SIG-M5 (cell line): Measurements from ENCODE around the gene SLC26A9.

Experiments
- DNase-seq: peaks from one replicate; lab custom pipeline; 2025; lab: John Stamatoyannopoulos, UW

The SLC26A9 gene

DNA sequence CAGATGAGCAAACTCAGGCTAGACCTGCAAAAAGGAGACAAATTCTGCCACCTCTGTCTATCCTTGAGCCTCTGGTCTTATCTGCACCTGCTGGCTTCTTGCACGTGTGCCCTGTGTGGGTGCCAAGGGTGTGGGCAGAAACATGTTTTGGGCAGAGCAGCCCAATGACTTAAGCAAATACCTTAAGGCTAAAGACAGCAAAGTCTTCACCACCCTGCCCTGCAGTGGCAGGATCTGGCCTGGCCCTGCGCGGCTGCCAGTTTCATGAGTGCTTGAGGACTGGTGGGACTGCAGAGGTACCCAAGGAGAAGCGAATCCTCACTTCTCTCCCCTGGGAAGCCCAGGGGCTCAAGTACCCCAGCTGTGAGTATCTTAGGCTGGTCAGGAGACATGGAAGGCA is 3.8 kb upstream of the SLC26A9 start:
- DNase-seq: no peak

DNA sequence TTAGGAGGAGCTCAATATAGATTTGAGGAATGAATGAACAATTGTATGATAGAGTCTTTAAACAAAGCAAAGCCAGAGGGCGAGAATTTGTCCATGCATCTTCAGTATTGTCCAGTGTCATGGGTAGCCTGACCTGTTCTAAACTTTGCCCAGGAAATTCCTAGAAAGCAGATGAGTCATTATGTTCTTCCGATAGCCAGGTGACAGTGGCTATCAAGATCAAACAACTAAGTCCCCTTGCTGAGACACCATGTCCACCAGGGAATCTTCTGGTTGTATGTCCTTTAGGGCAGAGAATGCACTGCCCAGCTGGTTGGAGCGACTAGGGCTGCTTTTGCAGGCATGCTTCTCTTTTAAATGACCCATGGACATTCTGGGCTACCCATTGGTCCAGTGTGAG is 1.8 kb upstream of the SLC26A9 start:
- no peak for DNase-seq

DNA sequence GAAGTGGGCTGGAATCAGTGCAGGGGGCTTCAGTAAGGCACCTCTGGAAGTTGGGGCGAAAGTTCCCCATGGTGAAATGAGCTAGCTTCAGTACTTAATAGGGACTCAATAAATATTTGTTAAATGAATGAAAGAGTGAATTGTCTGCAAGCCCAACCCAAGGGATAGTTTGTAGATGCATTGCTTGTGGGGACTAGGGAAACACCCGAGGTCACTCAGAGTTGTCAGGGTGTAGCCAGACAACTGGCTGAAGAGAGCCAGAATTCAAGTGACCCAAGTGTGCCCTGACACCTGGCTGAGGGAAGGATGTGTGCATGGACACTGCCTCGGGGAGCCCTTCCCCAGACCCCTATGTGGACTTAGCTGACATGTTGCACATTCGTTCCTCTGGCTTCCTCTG is 1.3 kb upstream of the SLC26A9 start:
- no peak for DNase-seq

DNA sequence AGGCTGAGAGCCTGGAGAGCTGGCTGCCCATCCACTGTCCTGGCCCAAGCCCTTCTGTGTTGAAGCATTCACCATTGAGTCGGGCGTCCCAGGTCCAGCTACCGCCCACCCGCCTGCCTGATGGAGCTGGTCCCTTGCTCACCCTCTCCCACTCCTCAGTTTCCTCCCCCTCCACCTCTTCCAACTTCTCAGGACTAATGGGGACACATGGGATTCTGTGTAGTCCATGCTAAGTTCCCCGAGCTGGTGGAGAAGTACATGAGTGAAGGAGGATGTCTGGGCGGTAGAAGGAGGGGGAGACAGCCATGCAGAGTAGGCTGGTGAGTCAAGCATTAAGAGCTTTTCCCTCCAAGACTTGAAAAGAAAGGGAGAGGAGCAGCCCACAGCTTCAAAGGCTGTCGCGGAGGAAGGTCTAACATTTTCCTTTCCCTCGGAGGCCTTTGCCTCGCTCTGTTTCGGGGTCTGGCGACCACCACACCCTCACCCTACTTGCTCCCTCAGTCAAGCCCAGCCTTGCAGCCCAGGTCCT is 561 bp downstream of the SLC26A9 start:
- no peak for DNase-seq

DNA sequence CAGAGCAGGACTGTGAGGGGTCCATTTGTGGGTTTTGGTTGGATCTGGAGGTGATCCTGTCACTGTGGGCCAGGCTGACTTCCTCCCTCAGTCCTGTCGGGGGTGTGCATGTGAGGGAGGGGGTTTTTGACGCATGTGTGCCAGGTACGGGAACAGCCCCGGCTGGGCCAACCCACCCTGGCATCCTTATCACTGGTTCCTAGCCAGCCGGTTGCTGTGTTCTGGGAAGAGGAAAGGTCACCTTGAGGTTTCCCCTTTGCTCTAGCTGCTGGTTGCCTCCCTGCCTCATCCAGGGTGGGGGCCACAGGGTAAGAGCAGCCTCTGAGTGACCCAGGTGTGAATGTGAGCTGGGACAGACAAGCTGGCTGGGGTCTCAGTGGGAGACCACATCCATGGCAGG is 2.5 kb downstream of the SLC26A9 start:
- DNase-seq: no peak

DNA sequence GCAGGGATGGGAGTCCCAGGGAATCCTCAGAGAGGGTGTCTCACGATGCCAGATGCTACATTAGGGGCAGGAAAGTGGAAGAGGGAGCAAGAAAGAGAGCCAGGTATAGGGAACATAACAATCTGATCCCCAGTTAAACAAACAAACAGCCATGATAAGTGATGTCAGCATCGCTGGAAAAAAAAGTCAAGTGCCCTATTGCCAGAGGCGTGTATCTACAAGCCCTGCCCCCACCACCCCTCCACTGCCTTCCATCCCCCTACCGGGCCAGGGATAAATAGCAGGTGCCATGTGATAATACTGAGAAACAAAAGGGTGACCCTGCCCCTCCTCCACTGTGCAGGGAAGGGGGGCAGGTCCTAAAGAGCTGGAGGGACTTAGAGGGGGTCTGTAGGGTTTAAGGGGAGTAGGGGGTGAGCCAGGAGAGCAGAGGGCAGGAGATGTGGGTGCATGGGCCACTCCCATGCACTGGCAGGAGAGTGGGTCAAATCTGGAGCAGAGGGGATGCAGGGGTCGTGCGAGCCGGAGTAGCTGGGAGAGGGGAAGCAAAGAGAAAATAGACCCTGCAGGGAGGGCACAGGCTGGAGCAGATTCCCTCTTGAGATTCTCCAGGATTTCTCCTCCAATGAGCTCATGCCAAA is 3.4 kb downstream of the SLC26A9 start:
- no peak for DNase-seq

DNA sequence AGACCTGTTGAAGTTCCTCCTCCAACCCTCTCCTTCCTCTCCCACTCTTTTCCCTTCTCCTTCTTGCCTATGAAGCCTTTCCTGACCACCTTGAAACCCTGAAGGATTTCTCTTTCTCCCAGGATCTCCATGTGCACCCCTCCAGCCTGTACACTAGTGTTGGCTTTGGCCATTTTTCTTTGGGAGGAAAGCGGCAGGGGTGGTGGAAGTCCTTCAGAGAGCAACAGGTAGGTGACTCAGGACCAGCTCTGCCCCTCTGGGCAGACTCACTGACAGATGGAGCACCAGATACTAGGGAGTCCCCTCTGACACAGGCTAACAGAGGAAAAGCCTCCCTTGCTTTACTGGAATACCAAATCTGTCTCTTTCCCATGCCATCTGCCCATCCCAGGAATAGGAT is 4.6 kb downstream of the SLC26A9 start:
- DNase-seq: no peak

DNA sequence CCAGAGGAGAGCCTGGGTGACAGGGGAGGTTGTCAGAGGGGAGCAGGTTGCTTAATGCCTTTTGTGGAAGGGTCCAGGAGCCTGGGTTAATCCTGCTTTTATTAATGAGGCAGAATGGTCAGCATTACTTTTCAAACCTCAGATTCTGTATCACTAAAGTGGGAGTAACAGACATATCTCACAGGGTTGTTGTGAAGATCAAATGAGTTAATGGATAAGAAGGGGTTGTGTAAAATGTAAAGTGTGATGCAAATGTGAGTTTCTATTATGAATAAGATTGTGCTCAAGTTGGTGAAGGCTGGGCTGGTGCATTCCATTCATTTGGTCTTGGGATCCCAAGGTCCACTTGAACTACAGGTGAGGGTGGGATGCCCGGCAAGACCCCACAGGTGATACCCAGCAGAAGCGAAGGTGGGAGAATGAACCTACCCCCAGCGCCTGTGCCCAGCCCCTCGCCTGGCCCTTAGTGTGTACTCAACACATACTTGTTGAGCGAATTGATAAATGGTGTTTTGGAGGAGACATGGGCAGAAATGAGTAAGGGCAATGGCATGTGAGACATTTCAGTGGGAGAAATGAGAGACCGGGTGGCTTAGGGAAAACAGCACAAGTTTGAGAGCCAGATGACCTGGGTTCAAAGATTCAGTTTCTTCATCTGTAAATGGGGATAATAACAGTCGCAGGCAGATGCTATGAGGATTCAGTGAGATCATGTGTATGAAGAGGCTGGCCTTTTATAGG is 6.2 kb downstream of the SLC26A9 start:
- no peak for DNase-seq

DNA sequence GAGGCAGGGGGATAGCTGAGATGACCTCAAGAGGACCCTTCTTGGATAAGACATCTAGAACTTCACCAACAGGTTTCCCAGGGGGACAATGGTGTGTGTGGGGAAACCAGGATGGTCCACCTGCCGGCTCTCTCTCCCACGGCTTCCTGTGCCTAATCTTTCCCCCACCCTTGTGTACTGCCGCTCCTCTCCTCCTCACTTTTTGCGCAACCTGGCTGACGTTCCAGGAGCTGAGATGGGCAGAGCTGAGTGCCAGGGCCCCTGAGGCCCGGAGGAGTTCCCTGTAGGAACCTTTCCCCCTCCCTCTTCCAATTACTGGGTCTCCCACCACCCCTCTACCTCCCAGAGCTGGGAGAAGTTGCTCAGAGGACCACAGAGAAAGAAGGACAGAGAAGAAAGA is 6.9 kb downstream of the SLC26A9 start:
- no peak for DNase-seq

DNA sequence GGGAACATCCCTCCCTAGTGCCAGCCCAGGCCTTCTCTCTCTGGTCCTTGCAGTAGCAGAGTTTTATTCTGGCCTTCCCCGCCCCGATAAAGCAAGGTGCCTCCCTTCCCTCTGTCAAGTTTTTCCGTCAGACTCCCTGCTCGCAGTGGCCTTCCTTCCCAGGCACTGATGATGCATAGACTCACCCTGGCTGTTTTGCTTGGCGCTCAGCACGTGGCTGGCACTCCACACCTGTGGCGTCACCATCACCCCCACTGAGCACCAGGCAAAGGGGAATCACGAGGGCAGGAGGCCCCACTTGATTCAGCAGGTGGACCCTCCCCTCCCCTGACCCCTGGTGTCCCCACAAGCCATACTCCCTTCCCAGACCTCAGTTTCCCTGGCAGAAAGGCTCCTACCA is 7.4 kb downstream of the SLC26A9 start:
- no peak for DNase-seq

DNA sequence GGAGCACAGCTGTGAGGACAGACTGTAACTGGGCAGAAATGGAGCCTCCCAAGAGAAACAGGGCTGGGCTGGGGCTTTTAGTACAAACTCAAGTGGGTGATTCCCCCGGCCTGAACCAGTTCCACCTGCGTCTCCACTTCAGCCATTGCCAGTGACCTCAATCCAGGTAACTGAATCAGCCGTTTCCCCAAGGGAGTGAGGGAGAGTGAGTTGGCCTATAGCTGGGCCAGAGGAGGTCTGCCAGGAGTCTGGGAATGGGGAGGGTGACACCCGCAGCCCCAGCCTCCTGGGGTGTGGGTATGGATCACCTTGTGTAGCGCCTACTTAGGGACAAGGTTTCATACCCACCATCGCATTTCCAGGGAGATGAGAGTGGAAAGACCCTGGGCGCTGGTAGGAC is 8.5 kb downstream of the SLC26A9 start:
- DNase-seq: no peak

DNA sequence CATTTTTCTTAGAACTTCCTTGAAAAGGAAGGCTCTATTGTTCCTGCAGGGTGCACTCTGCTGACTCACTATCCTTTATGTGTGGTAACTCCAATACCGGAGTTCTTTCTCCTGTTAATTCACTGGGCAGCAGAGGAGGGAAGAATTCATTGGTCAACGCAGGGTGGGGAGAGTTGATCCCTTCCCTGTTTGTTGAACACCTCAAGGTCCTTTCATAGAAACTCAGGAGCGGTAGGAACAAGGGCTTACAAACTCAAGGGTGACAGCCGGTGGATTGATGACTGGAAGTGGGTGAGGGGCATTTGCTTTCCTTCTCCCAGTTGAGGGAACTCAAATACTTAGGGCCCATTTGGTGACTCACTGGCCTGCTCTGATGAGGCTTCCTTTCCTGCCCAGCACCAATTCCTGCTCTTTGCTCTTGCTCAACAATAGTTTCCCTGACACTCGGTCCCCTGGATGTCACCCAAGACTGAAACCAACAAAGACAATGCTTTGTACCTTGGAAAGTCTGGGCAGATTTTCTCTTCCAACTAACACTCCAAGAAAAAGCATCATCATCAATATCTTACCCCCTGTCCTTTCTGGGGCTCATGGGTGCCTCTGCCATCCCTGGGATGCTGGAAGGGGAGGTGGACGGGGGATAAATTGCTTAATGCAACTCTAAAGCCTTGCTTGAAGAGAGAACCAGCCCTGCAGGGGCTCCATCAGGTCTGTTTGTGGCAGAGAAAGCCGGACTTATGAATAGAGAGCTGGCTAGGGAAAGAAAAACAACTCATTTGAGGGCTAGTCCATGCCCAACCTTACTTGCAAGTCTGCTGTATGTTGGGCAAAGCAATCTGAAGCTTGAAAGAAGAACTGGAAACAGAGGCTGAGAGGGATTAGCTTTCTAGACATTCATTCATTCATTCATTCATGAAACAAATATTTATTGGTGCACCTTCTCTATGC is 9.3 kb downstream of the SLC26A9 start:
- no peak for DNase-seq

DNA sequence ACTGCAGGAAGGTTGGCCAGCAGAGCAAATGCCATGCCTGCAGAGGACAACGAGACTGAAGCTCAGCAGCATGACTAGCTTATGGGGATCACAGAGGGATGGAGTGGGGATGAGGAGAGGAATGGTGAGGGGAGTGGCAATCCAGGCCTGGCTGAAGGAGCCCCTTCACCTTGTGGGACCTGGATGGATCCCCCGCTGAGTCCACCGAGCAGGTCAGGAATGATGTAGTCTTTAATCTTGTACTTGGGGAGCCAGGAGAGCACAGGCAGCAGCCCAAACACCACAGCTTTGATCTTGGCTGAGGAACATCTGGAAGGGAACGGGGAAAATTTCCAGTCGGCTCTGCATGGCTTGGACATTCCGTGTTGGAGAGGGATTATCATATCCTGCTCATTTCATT is 10.5 kb downstream of the SLC26A9 start:
- no peak for DNase-seq

DNA sequence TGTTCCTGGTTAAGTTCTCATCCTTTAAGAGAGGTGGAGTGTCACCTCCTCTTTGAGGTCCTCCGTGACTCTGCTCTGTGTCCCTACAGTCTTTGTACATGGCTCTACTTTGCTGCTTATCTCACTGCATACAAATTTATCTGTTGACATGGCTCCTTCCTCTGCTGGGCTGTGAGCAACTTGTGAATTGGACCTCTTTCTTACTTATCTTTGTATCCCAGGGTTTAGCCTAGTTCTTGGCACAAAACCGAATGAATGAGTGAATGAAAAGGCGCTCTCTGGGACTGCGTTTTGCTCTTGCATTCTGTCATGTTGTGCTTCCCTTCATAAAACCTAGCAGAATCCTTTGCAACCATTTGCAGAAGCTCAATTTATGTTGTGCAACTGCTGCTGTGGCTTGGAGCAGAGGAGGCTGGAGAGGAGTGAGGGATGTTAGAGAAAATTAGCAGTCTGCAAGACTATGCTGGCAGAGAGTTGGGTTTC is 12.4 kb downstream of the SLC26A9 start:
- DNase-seq: peak; percentile 39

DNA sequence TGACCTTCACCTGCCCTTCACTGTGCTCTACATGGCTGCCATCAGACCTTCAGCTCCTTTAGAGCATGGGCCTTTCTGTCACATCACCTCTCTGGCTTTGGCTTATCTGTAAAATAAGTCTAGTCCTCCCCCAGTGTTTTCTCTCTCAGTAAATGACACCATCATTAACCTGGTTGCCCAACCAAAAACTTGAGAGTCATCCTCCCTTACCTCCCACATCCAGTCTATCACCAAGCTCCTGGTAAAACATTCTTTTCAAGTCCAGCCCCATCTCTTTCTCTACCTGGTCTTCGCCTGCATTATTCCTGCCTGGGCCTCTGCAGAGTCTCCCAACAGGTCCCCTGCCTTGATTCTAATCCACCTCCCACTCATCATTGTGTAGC is 13.1 kb downstream of the SLC26A9 start:
- DNase-seq: no peak

DNA sequence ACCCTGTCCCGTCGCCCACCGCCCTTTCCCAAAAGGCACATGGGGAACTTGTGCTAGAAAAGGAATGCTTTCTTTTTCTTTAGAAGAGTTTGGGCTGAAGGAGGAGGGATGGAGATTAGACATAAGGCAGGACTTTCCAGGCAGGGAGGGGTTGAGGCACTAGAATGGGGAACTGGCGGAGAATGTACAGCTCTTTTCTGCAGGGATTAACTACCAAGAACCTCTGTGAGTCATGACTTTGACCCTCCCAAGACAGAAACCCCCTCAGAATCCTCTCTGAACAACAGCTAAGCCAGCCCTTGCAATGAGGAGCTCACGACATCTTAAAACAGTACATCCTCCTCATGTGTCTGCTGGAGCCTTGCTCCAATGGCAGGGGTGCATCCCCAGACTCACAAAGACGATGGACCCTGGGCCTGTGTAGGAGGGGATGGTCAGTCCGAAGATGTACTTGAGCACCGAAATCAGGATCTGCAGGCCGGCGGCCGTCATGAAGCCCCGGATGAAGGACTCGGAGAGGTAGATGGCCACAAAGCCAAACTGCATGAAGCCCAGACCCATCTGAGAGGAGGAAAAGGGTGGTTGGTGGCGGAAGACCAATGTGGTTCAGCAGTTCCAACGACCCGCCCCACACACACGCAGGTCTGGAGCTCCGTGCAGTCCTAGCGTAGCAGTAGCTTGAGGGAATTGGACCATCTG is 13.6 kb downstream of the SLC26A9 start:
- no peak for DNase-seq

DNA sequence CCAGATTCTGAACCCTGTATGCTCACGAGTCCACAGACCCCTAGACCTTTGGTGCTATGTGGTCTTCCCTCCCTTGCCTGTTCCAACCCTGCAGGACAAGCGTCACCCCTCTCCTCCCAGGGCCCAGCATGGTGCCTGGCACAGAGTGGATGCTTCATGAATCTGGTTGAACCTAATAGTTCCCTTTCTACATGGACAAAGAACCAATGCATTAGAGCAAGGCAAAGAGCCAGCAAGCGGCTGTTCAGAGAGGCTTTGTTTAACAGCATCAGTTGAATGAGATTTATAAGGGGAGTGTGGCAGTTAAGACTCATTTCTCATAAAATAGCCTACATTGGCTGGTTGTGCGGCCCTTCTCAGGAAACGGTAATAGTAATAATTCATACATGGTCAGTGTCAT is 14.9 kb downstream of the SLC26A9 start:
- no peak for DNase-seq

DNA sequence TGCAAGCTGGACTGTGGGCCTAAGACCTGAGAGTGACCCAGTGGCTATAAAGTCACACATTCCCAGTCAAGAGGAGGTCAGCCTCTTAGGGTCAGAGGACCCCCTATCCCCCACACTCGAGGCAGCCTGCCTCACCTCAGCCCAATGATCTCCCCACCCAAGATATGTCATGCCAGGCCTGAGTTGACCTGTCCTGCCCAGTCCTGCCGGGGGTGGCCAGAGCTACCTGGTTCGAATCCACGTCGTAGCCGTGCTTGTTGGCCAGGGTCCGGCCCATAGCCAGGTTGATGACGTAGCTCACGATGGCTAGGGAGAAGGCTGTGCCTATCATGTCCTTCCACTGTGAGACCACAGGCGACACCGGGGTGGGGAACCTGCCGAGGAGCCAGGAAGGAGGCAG is 15.6 kb downstream of the SLC26A9 start:
- no peak for DNase-seq

DNA sequence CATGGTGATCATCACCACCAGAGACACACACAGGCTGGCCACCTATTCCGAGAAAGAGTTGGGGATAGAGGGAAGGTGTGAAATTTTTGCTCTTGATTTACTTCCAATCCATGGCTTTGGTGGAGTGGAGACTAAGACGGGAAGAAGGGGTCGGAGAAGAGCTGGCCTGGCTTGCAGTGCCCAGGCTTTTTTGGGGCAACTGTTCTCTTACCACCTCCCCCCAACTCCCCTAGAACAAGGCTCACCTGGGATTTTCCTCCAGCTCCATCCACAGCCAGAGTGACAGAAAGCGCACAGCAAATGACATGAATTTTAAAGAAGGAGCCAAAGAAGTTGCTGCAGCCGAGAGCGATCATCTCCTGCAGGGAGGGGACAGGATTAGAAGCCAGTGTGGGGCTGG is 16.0 kb downstream of the SLC26A9 start:
- no peak for DNase-seq

DNA sequence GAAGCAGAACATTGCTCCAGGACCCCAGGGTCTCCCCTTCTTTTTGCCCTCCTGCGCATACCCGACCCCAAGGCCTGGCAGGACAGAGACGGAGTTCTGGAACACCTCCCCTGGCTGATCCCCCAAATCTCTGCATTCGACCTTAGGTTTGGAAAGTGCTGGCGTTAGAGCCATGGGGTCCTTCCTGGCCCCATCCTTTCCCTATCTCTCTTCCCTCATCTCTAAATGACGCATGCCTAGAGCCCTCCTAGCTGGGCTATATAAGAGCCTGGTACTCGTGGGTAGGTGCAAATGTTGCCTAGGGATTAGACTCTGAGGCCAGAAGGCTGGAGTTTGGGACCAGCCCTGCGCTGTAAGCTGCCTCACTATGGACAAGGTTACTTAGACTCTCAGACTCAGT is 16.6 kb downstream of the SLC26A9 start:
- no peak for DNase-seq

DNA sequence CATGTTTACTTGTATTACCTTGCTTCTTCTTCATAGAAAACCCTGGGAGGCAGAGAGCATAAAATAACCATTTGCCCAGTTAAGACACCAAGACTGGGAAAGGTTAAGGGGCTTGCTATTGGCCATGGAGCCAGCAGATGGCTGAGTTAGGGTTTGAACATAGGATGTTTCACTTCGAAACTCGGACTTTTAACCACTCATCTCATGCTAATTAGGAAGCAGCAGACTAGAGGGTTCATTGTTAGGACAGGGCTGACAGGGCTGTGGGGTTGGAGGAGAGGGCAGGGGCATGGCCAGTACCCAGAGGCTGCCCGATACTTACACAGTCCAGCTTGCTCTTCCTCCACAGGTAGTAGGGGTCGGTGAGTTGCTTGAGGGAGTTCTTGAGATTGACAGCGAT is 17.0 kb downstream of the SLC26A9 start:
- DNase-seq: no peak

DNA sequence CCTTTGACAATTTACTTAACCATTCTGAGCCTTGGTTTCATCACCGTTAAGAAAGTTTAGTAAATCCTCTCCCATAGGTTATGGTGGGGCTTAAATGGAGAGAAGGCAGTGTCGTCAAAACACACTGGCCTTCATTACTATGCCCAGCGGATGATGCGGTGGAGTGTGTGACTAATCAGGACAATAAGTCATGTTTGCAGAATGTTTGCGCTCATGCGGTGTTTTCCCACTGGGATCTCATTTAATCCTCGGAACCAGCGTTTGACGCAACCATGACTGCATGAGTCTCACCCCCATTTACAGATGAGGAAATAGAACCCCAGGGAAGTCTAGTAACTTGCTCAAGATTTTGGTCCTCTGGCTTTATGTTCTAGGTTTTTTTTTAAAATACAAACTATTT is 17.5 kb downstream of the SLC26A9 start:
- DNase-seq: no peak
